Stimulated activated CD4-positive, alpha-beta T cell treated with anti-CD3 and anti-CD28 coated beads, Interleukin-2, amount 100 ng/mL, for 48 hours (primary cell): Measurements from ENCODE around the gene IBA57.

ENCODE experiments used
- DNase-seq, 2 donors: peaks; one replicate each; pipeline ENCODE4 v3.0.0-alpha.2; 2020

IBA57 gene

DNA sequence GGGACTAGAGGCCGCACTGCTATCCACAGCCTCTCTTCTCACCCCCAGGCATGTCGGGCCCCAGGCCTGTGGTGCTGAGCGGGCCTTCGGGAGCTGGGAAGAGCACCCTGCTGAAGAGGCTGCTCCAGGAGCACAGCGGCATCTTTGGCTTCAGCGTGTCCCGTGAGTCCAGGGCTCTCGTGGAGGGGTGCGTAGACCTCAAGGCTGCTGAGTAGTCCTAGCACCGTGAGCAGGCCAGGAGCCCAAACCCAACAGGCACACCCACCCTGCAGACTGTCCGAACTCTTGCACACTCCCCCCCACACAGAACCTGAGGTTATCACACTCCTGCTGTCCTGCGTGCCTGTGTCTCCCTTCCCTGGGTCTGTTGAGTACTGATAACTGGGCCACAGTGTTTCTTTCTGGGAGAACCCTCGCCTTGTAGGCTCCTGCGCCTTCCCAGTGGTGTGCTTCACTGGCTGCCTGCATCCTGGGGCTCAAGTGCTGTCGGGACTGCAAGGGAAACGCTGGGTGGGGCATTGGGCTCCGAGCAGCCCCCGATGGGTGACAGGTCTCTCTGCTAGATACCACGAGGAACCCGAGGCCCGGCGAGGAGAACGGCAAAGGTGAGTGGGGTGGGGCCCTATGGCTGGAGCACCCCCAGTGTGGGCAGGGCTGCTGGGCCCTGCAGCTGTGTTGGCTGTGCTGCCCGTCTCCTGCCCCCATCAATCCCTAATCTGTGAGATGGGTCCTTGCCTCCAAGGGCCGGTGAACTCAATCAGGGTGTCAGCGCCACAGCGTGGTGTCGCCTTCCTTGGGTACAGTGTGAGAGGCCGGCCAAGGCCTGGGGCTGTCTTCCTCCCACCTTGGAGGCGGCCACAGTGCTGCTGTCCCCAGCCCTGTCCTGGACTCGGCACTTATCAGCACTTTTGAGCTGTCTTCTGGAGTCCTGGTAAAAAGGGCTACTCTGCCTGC is 19.9 kb upstream of the IBA57 start:
- DNase-seq: no peak

DNA sequence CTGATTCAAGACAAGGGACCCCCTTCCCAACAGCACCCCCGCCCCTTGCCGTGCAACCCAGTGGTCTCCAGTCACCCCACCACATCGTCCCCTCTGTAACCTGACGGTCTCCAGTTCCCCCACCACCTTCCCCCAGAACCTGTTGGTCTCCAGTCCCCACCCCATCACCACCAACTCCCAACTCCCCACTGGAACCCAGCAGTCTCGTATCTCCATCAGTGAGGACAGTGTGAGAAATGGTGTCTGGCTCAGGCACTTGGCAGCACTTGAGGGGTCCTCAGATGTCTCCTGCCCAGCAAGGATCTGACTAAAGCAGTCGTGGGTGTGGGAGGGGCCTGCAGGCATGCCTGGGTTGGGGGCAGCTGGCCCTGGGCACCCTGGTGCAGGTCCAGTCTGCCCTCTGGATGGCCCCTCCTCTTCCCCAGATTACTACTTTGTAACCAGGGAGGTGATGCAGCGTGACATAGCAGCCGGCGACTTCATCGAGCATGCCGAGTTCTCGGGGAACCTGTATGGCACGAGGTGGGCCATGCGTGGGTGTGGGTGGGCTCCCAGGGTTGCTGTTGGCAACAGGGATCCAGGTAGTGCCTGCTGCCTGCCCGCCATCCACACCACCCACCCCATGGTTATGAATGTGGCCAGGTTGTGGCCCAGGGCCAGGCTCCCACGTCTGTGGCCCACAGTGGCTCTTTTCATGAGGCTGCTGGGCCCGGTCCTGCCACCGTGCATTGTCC is 19.0 kb upstream of the IBA57 start:
- no peak for DNase-seq

DNA sequence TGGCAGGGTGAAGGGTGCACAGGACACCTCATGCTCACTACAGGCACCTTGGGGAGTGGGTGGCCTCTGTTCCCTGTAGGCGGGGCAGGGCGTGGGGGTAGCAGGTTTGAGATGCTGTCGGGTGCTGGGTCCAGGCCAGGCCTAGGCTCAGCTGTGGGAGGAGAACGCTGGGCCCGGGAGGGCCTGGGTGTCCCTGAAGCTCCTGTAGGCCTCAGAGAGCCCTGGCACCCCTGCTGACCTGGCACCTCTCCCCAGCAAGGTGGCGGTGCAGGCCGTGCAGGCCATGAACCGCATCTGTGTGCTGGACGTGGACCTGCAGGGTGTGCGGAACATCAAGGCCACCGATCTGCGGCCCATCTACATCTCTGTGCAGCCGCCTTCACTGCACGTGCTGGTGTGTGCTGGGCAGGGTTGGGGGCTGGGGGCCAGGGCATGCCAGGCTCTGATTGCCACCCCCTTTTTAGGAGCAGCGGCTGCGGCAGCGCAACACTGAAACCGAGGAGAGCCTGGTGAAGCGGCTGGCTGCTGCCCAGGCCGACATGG is 18.4 kb upstream of the IBA57 start:
- DNase-seq: no peak

DNA sequence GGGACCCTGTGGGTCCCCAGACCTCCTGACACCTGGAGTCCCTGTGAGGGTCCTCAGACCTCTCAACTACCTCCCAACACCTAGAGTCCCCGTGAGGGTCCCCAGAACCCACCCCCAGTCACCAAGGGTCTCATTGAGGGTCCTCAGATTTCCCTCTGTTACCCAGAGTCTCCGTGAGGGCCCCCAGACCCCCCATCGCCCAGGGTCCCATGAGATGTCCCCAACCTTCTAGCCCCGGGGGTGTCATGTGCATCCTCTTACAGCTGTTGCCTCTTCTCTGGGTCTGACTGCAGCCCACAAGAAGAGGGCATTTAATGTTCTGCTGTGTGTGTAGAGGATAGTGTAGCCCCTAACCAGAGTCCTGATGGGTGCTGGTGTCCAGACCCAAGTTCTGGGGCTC is 17.8 kb upstream of the IBA57 start:
- no peak for DNase-seq

DNA sequence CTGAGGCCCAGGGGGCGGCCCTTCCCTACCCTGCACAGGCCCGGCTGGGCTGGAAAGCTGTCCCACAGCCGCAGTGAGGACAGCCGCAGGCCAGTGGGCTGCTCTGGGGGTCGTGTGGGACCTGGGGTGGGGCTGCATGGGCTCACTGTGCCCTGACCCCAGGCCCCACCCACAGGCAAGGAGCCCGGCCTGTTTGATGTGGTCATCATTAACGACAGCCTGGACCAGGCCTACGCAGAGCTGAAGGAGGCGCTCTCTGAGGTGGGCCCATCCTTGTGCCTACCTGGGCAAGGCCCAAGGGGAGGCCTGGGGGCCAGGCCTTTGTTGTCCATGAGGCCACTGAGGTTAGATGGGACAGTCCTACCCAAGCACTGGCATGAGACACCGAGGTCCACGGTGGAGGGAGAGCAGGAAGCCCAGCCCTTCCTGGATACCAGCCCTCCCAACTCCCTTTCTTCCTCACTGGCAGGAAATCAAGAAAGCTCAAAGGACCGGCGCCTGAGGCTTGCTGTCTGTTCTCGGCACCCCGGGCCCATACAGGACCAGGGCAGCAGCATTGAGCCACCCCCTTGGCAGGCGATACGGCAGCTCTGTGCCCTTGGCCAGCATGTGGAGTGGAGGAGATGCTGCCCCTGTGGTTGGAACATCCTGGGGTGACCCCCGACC is 17.3 kb upstream of the IBA57 start:
- DNase-seq: no peak

DNA sequence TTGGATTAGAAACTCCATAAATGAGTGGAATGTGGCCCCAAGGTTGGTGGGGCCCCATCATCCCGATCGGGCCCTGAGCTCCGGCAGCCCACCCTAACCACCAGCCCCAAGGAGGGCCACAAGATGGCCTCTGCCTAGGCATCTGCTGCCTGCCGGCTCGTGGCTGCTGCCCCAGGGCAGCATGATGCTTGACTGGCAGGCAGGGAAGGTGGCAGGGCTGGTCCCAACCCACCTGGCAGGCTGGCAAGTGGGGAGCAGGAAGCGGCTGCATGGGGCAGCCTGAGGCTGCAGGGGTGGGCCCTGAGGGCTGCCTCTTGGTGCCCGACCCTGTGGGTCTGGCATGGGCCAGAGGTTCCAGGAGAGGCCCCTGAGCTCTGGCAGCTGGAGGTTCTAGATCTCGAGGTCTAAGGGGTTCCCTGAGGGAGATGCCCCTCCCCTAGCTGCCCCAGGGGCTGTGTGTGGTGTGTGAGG is 16.6 kb upstream of the IBA57 start:
- DNase-seq: no peak

DNA sequence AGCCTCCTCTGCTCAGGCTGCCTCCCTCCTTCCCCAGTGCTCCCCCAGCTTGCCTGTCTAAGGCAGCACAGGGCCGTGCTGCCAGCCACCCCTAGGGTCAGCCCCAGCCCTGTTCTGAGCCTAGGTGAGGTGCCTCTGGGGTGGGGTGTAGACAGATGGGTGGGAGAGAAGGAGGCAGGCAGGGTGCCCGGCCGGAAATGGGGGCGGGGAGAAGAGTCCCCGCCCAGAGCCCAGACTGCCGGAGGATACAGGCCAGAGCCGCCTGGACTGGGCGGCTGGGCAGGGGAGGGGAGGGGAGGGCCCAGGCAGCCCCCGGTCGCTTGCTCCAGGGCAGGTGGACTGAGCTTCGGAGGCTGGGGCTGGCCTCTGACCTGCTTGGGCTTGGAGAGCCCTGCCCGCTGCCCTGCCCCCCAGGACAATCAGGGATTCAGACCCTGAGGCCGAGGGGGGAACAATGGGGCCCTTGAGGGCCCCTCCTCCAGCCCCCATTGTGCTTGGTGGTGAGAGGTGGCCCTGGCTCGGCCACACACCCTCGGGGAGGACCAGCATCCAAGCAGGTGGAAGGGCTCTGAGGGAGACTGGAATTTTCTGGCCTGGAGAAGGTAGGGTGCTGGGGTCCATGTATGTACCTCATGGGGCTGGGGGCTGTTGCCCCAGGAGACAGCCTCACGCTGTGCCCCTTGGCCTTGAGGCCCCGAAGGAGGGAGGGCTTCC is 16.0 kb upstream of the IBA57 start, which contains the start of gene GJC2:
Gene GJC2, plus strand, starts transcription at position 525 of the 714 bp plus-strand sequence. CDS start 7,829 bp downstream, outside the sequence.
- no peak for DNase-seq

DNA sequence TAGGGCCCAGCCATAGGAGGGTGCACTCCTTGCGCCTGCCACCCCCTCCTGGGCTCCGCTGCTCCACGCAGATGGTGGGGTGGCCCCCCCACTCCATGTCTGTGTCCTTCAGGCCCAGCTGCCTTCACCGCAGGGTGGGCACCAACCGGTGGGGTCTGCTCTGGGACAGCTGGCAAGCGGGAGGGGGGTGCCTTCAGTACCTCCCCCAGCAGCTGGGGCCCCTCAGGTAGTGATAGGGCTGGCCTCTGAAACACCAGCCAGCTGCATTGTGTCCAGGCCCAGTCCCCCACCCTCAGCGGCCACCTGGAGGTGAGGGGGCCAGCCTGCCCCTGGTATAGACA is 15.5 kb upstream of the IBA57 start:
- no peak for DNase-seq

DNA sequence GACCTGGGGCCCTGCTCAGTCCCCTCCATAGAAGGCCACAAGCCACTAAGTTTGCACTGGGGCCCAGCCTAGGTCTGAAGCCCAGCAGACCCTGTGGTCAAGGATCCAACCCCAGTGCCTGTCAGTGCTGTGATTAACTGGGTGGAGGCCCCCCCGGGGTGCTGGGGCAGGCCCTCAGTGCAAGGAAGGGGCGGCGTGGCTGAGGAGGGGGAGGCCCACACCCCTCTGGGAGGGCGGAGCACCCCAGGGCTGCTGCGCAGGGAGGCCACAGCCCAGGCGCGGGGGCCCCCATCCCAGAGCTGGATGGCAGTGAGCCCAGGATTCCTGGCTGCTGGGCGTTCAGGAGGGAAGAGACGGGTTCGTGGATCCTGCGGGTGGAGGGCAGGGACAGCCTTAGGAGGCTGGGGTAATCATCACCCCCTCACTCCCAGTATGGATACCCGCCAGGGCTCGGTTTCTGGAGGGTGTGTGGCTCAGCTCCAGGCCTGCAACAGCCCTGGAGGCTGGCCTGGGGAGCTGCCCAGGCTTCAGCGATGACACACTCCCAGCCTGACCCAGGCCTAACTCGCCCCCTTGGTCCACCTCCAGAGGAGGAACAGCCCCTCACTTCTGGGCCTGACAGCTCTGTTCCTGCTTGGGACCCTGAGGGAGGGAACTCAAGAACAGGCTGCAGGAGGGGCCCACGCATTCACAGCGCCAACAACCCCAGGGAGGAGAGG is 15.0 kb upstream of the IBA57 start:
- no peak for DNase-seq

DNA sequence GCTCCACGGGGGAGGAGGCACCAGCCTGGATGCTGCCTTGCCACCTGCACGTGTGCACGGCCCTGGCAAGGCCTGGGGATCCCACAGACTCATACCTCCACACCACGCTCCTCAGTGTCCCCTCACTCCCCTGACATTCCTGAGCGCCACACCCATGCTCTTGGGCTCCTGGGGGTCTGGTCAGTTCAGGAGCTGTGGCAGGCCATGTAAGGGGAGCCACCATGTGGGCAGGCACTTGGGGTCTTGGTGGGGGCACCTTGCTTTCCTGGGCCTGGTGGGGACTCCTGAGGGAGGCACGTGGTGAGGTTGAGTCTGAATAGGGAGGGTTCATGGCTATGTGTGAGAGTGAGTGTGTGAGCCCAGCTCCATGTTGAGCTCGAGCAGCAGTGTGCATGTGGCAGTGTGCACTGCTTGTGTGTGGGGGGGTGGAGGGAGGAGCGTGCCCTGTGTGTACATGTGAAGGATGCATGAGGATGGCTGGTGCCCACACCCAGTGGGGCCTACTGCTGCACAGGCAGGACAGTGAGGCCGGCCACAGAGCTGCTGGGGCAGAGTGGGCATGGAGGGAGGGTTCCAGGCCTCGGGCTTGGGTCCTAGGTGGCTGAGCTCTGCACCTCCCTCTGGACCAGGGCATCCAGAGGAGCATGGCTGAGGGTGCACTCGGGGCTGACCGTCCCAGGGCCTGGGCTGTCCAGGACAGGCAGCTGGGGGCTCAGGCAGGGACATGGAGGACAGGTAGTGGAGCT is 14.3 kb upstream of the IBA57 start:
- no peak for DNase-seq

DNA sequence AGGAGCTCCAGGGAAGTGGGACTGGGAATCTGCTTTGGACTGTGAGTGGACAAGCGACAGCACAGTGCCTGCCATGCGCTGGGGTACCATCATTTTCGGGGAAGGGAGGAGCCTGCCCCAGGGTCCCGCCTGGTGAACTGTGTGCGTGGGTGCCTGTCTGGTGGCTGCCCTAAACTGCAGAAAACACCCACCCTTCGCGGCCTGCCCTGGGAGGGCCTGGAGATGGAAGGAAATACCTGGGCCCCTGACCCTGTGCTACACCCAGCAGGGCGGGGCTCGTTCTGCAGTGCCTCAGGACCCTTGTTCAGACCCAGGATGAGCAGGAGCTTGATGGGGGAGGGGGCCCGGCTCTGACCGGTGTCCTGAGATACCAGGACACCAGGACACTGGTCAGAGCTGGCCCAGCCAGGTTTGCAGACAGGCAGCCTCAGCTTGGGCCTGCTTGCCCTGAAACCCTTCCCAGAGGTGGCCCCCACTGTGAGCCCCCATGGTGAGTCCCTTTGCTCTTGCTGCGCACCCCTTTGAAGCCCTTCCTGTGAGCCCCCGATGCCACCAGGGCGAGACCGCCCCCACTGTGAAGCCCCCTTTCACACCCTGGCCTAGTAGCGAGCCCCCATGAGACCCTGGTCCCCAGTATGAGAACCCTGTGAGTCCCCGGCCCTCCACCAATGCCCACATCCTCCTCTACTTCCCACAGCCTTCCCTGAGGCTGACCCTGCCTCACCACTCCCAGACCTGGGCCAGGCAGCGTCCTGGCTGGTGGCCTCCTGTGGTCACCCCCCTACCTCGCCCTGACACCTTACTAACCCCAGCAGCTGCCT is 13.3 kb upstream of the IBA57 start:
- DNase-seq: no peak

DNA sequence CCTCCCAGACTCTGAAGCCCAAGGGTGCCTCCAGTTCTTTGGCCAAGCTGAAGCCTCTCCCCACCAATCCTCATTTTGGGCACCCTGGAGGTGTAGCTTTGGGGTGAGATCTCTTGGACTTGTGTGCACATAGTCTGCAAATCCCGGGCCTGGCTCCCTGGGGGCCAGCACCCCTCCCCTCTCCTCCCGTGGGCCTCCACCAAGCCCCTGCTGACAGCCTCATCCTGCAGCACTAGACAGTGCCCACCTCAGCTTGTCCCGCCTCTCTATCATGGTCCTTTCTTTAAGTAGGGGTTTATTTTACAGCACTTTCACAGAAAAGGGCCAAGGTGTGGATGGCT is 12.7 kb upstream of the IBA57 start:
- DNase-seq: no peak

DNA sequence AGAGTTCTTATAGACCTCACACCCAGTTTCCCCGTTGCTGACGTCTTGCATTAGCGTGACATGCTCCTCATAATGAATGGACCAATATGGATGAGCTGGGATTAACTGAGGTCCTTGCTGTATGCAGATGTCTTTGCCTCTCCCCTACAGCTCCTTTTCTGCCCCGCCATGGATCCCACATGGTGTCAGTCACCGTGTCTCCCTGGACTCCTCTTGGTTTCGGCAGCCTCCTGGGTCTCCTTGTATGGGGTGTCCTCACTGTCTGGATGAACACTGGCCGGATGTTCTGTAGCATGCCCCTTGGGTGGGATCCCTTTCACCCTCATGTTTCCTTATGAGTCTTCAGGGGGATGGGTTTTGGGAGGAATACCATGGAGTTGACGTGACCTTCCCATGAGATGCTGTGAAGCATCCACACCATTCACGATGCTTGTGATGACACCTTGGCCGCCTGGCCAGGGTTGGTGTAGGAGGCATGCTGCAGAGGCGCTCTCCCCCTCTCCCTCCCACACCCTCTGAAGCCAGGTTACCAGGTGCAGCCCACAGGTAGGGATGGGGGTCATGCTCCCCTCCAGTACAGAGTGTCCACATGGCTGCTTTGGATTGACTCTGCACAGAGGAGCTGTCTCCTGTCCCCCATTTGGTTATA is 11.5 kb upstream of the IBA57 start:
- DNase-seq: no peak

DNA sequence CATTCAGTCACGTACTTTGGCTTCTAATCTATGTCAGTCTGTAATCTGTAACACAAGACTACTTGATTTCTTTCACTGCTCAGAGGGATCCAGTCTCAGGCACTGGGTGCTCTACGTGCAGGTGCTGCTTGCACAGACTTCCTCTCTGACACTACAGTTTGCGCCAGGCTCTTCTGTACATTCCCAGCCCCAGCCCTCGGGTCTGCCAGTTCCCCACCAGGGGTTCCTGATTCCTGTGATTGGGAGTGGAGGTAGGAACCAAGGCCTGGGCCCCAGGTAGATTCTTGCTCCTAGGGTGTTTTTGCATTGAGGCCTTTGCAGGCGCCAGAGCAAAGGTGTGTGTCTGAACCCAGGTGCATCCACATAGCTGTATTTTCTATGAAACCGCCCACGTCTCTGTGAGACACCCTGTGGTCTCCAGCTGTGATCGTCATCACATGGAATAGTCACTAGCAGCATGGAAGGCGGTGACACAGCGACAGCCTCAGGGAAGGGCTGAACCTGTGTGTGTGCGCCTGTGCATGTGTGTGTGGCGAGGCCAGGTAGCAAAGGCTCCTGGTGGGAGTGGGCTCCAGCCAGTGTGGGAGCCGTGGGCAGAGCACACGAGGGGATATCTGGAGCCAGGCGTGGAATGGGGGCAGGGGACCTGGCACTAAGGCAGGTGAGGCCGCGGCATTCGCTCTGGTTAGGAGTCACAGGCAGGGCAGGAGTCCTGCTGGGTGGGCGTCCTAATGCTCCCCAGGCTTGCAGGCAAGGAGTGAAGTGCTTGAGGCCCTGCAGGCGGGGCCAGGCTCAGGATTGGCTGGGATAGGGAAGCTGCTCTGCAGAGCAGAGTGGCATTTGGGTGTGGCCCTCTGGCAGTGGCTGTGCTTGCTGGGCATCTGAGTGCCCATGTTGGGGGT is 10.7 kb upstream of the IBA57 start:
- DNase-seq: no peak

DNA sequence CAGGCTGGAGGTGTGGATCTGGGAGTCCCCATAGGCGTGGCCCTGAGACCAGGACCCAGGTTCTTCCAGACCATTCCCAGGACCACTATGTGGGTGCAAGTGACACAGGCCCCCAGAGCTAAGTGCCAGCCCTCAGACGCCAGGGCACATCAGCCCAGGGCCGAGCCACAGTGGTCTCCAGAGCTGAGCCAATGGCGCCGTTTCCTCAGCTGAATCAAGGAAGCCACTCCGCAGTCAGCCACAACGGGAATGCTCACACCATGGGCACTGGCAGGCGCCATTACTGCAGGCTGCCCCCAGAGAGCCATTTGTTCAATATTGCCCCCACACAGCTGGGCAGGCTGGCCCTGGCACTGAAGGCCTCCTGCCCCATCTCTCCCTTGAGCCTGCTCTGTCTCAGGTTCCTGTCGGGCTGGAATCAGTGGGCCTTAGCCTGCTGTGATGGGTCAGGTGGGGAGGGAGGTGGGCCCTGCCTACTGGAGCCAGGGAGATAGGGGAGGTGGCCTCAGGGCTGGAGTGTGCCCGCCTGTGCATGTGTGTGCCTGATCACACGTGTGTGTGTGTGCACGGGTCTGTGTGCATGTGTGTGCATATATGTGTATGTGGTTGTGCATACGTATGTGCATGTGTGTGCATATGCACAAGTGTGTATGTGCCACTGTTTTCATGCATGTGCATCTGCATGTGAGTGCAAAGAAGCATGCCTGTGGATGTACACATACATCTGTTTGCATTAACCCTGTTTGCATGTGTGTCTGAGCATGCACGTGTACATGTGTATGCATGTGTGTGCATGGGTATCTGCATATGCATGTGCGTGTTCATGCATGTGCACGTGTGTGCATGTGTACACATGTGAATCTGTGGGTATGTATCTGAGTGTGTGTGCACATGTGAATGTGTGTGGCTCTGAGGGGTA is 9.7 kb upstream of the IBA57 start:
- DNase-seq: no peak

DNA sequence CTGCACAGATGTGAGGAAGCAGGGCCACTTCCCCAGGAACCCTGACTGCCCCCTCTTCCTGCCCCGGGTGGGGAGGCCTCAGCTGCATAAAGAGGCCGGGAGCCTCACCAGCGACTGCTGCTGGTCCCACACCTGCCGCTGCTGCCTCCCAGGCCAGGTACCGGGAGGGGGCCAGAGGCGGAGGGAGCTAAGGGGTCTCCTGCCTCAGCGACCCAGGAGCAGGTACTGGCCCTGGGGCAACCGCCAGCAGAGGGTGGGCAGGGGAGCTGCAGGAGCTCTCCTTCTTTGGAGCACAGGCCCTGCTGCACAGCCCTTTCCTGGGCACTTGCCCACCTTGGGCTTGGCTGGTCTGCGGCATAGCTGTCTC is 9.1 kb upstream of the IBA57 start:
- no peak for DNase-seq

DNA sequence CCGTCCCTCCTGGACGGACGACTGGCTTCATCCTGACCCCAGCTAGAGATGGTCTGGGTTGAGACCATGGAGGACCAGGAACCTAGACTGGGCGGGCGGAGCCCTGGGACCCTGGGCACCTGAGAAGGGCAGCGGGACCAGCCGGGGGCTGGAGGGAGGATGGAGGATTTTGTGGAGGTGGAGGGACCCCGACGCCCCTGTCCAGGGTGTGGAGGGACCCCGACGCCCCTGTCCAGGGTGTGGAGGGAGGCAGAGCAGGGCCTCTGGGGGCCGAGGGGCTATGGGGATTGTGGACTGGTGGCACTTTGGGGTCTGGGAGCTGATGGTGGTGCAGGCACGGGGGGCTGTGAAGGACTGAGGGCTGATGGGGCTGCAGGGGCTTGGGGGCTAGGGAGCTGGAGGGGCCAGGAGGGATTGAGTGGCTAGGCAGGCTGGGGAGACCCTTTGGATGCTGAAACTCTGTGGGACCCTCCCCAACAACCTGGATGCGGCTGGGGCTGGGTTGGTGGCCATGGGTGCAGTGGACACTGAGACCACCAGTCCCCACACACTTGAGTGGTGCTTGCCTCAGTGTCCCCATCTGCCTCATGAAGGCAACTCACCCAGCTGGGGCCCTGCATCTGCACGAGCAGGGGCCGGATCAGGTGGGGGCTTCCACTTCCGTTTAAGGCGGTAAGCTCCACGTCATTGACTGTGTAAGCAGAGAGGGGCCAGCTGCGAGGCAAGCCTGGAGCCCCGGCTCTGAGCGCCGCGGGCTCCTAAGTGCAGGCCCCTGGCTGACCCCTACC is 8.5 kb upstream of the IBA57 start:
- DNase-seq: no peak
